HG02852 (cell line): ENCODE data around the gene WASF2.
"Not testable (repeated sequence)": the region's sequence is repeated elsewhere in the genome, so short reads cannot be mapped to it uniquely, and the experiment has no call there.

Experiments used
- ATAC-seq: cut with Tn5 transposase; IDR thresholded peaks from one replicate; pipeline ENCODE4 v1.9.1; 2021; ENCODE audit warnings: mild to moderate bottlenecking, moderate library complexity; ENCODE audit not compliant: unreplicated experiment

WASF2 gene

DNA sequence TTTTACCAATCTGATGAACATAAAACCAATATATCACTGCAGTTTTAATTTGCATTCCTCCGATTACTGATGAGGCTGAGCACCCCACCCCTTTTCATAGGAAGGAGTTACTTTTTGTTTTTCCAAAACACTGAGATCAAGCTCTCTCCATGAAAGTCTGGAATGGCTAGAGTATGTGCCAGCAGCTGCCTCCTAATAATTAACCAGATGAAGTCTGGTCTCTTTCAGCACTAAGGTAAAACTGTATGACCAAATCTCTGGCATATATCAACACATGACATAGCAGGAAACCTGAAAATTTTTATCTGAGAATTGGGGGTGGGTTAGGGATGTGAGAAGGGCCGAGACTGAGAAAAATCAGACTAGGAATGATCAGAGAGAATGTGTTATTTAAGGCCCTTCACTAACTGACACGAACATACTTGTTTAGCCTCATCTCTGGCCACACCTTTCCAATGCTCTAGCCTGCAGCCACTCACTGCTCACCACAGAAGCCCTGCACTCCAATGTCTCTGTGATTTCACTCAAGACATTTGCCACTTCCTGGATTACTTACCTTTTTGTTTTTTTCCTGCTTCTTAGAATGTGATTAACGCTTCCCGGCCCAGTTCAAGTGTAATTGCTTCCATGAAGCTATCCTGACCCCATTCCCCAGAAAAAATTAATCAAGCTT lies 34.7 kb downstream of the WASF2 start:
- ATAC-seq: no peak

DNA sequence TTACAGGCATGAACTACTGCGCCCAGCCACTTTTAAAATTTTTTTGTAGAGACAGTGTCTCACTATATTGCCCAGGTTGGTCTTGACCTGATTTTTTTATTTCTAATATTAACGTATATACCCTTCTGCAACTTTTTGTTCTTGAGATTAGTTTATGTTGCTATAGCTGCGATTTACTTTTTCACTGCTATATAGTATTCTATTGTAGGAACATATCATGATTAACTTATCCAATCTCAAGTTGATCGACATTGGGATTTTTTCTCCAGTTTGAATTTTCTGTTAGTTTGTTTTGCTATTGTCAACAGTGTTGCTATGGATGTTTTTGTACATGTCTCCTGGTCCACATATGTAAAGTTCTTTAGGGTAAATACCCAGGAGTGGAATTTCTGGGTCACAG lies 35.4 kb downstream of the WASF2 start:
- ATAC-seq: no peak

DNA sequence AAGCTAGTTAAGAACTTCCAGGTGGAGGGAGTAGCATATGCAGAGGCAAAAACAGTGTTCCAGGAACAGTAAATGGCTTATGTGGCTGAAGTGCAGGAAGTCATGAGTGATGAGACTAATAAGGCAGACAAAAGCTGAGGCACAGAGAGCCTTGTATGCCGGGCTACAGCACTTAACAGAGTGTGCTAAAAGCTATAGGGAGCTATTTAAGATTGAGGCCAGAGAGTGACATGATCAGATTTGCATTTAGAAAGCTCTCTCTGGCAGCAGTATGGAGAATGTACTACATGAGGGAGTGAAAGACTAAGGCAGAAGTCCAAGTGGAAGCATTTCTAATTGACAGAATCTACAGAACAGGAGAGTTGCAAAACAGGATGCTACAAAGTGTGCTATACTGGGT lies 38.6 kb downstream of the WASF2 start:
- ATAC-seq: no peak

DNA sequence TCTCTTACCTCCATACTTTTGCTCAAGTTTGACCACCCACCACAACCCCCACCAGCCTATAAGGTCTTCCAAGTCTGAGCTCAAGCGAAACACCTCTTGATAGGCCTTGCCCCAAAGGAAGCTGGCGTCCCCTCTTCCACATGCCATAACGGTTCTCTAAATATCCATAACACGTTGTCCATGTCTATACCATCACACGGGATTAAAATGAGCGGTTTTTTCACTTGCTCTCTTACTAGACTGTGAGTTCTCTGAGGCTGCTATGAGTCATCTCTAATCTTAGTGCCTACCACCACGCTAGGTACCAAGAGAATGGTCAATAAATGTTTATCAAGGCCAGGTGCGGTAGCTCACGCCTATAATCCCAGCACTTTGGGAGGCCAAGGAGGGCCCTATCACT lies 41.0 kb downstream of the WASF2 start:
- ATAC-seq: no peak

DNA sequence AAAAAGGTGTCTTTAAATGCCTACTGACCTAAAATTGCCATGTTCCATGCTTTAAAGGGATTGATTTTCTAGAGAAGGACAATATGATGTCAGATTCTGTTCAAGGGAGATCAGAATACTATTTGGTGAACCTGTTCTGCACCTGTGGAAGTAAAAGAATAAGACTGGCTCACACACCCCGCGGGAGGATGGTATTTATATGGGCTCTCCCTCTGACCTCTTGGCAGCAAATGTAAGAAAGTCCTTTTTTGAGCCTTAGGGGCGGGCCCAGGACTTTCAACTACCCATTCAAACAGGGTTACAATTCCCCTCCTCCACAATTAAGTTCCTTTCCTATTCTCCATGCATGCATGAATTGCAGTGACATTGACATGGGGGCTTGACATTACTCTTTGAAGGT lies 42.1 kb downstream of the WASF2 start:
- no peak for ATAC-seq

DNA sequence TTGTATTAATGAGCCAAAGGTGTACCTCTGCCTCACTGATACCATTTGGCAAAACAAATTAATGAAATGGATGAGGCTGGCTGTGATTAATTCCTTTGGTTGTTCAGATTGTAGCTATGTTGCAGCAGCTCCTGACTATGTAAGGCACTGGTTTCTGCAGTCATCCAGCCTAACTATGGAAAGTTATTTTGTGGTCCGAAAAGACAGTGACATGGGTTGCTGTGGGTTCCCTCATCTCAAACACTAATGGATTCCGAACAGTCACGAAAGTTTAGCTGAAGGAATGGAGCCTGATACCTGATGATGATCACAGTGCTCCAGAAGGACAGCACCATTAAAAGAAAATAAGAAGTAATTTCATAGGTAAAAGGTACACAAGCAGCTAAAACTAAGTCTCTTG lies 42.6 kb downstream of the WASF2 start:
- no peak for ATAC-seq

DNA sequence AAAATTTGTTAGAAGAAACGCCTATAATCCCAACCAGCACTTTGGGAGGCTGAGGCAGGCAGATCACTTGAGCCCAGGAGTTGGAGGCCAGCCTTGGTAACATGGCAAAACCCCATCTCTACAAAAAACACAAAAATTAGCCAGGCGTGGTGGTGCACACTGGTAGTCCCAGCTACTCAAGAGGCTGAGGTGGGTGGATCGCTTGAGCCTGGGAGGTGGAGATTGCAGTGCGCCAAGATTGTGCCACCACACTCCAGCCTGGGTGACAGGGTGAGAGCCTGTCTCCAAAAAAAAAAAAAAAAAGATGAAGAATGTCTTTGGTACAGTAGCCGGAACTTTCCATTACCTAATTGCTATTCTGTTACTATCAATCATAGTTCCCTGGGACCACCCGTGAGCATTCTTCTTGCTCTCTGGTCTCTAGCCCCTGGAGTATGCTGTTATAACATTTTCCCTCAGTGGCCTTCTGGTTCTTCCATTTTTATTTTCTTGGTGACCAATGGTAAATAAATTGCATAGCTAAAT lies 43.4 kb downstream of the WASF2 start:
- no peak for ATAC-seq

DNA sequence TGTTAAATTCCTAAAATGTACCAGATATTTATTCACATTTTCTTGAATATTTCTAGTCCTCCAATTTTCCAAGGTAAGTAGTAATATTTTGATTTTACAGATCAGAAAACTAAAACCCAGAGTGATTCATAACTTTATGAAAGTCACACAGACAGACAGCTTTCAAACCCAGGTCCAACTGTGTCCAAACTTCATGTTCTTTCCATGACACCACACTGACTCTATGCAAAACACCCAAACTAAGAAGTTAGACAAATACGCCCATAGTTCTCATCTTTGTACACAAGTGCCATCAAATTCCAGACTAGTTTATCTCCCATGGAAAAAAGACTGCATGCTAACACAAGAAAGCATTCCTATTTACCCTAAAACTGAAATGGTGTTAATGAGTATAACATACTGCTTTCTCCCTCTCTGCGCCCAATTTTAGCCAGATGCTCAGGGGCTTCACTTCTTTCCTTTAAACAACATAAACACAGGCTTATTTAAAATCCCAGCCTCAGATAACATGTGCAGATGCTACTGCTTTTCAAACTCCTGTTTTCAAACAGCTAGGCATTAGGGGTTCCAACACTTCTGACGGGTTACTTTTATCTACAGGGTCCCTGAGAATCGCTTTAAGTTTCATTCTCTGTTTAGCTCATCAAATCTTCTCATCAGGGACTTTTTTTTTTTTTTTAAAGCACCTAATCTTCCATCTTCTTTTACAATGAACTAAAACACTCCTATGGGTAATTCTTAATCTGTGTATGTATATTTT lies 44.6 kb downstream of the WASF2 start:
- peak; percentile 61 for ATAC-seq

DNA sequence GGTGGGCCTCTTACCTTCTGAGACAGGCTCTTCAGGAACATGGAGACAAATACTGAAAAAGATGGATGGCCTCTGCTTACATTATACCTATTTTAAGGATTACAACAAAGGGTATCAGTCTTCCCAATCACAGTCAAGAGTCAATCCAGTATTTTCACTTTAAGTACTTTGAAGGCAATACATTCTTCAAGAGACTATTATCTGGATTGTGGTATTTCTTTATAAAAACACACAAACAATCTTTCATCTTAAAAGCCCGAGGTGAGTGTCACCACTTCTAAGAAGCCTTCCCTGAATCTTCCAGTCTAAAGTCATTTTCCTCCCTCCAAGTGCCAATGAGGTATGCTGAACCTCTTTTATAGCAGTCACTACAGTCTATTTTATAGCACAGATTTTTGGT lies 45.3 kb downstream of the WASF2 start:
- no peak for ATAC-seq

DNA sequence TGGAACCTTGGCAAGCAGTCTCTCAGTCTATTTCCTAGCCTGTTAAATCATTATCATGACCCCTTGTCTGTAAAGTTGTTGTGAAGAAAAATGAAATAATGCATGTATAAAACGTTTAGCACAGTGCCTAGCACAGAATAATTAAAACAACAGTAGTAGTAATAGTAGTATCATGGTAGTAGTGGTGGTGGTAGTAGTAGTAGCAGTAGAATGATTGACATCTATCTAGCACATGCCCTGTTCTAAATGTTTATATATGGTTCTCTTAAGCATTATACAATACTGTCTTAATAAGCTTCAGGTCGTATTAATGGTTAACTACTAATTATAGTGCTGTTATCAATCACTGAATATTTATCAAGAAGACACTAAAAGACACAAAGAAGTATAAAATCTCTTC lies 50.8 kb downstream of the WASF2 start:
- no peak for ATAC-seq

DNA sequence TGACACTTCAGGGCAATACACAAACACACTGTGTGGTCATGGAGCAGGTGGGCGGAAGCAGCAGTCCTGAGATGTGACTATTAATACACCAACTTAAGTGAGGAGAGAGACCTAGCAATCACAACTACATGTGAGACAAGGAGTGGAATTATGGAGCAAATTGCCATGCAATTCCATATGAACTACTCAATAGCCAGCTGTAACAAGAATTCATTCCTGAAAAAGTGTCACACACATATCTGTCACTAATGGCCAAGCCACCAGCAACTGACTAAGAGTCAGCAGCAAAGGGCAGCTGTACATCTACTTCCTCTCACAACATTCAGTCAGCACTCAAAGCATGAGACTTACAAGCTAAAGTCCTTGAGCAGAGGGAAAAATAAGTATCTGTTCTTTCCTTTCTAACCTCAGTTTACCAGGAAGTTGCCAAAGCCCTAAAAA lies 51.3 kb downstream of the WASF2 start:
- ATAC-seq: no peak

DNA sequence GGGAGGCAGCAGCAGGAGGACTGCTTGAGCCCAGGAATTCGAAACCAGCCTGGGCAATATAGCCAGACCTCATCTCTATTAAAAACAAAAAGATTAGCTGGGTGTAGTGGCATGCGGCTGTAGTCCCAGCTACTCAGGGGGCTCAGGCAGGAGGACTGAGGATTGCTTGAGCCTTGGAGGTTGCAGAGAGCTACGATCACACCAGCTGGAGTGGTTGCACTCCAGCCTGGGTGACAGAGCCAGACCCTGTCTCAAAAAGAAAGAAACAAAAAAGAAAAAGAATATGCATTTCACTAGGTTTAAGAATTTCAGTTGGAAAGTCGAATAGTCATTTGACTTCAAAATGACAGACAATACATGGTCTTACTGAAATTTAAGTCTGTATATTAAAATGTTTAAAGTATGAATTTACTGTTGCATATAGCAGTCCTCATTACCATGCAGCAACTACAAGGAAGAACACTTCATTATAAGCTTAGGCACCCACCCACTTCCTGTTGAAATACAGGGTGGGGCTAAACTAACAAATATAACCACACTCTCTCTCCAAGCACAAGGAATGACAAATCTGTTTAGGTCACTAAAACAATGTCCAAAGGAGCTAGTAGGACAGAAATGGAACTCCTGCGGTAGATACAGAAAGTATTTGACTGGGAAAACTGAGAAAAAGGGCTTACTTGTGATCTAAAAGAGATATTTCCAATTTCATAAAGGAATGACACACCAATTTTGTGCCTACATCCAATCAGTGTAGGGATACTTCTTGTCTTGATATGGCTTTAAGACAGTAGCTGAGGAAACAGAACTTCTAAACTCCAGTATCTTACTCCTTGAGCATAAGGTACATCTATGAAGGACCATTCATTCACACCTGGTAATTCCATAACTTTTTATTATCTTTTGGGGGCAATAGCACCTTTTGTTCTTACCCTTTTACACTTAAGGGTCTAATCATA lies 53.5 kb downstream of the WASF2 start:
- ATAC-seq: no peak

DNA sequence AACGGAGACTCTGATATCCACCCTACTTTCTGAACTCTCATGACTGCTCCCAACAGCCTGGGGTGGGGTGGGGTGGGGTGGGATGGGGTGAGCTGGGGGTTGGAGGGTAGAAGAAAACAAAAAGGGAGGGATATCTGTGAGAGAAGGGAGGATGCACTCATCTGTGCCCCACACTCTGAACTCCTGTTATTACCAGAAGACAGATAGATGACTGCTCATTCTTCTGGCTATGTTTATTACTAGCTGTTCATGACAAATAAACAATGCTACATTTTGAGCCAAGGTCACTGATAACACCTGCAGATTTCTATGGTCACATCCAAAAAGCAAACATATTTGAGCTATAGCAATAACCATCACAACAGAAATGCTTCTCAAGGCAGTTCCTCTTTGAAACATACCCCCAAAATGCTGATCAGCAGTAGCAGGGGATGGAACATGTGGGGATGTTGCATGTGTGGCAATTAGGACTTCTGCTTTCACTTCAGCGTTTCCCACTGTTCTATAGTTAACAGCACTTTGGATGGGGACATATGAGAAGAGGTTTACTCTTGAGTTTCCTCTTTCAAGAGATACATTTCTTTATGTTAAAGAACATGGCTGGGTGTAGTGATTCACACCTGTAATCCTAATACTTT lies 54.3 kb downstream of the WASF2 start:
- ATAC-seq: no peak

DNA sequence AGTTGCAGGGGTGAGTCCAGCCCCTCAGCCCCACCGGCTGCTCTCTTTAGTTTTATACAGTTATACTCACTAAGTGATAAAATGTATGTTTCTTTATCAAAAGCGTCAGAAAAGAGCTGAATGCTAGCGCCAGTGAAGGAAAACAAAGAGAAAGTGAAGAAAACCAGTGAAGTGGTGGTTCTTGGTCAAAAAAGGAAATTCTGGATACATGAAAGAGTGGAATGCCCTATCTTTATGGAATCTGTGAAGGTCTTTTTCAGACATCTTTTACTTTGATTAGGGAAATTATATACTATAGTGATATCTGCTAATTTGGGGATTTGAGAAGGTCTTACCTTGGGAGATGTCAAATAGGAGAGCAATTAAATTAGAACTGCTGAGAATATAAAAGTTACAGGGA lies 56.3 kb downstream of the WASF2 start:
- ATAC-seq: no peak

DNA sequence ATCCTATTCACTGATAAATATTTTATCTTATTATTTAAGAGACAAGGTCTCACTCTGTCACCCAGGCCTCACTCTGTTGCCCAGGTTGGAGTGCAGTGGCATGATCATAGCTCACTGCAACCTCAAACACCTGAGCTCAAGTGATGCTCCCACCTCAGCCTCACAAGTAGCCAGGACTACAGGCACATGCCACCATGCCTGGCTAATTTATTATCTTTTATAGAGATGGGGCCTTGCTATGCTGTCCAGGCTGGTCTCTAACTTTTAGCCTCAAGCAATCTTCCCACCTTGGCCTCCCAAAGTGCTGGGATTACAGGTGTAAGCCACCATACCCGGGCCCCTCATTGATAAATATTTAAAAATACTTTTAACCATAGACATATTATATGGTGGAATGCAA lies 57.2 kb downstream of the WASF2 start:
- not testable (repeated sequence) for ATAC-seq

DNA sequence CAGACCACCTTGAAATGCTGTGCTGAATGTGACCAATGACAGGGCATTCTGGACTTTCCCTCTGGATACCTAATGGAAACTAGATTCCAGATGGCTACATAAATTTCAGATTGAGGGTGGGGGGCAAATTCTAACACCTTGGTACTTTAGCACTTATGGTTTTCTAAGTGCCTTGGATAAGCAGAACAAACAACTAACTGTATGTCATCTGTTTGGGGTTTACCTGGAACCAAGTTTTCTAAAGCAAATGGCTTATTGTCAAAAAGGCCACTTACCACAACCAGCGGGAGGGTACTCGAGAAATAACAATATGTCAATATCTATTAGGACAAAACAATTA lies 58.4 kb downstream of the WASF2 start:
- no peak for ATAC-seq

DNA sequence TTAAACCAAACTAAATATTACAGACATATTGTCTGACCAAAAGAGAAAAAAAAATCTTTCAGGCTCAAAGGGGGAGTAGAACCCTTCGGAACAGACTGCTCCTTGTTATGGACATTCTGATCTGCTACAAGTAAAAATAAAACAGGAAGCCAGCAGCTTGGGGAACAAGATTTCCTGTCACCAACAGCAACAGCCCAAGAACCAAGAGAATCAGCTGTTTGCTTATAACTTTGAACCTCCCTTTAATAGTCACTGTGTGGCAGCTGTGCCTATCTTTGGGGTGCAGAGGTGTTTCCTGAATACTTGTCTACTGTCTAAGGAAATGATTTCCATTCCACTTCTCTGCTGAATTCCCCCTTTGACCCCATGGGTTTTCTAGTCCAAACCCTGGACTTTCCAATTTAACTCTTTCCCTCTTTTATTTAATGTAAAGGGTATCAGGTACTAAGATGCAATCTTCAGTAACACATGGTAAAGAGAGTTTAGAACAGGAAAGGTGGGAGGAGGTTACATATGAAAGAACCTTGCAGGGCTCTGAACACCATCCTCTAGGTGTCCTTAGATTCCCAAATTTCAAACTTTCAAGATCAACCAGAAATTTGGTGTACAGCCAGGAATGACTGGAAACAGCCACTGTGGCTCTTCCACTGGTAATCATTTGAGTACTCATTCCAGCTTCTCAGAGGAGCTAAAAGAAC lies 58.9 kb downstream of the WASF2 start:
- ATAC-seq: no peak

DNA sequence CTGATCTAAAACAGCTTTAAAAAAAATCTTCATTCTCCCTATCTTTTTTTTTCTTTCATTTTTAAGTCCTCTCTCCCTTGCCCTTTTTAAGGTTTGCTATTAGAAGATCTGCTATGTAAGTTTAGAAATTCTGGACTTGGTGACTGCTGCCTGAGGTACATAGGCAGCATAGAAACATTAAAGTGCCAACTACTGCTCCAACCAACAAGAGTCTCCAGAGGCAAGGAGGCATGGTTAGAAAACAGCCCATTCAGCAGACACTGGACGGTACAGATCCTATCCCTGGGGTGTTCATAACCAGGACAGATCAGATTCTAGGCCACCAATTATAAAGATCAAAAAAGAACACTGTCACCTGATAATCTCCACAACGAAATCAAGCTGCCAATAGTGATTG lies 60.9 kb downstream of the WASF2 start:
- ATAC-seq: no peak

DNA sequence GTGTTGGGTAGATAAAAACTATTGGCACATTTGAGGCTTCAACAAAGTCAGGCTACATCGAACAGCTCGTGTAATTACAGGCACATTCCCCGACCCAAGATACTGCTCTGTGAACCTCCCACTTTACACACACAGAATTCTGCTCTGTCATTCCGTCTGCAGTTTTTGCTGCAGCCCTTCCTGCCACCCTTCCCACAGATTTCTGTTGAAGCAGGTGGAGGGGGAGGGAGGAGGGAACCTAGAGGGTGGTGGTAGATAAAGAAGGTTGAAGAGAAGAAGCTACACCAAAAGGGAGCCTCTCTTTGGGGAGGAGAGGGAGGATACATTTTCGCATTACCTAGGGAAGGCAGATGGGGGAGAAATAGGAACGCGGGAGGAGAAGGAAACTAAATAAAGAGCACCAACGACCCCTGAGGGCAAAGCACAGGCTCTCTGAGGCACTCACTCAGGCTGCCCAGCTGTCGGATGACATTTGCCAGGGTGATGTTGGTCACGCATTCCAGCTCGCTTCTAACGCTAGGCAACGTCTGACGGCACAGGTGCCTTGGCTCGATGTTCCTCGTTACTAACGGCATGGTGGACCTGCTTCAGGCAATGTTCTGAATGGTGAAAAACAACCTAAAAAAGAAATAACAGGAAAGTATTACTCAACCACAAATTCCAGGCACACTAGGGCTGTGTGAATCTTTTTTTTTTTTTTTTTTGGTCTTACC lies 61.5 kb downstream of the WASF2 start:
- ATAC-seq: no peak

DNA sequence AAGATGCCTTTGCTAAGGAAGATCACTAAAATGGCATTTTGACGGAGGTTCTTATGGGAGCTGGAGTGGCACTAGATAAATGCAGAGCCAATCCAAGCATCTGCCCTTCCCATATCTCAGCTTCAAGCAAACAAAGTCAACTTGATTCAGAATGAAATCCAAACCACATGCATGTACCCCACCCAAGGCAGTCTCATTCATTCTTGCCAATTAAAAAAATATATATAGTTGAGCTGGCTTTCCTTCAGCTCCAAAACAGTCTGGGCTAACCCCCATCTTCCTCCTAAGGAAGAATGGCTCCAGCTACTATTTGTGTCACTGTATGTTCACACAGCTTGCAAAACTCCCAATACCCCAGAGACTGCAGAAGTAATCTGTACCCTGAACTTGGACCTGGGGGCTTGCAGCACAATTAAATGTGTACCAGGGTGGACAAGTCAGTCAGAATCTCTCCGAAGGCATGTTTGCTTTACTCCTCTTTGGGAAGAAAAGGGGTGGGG lies 62.1 kb downstream of the WASF2 start:
- ATAC-seq: no peak
